LNCAP (cell line): Measurements from ENCODE around the gene HIPK2.

Experiments
- CTCF ChIP-seq: fragments of 450-650 bp; IDR thresholded peaks from 2 replicates; pipeline ENCODE4 v1.5.1; 2017; ENCODE audit warnings: mild to moderate bottlenecking

Gene HIPK2

GRCh38 chr7:139721821-139722220 lies 56.0 kb downstream of the HIPK2 start:
- no peak for TF ChIP-seq CTCF

DNA sequence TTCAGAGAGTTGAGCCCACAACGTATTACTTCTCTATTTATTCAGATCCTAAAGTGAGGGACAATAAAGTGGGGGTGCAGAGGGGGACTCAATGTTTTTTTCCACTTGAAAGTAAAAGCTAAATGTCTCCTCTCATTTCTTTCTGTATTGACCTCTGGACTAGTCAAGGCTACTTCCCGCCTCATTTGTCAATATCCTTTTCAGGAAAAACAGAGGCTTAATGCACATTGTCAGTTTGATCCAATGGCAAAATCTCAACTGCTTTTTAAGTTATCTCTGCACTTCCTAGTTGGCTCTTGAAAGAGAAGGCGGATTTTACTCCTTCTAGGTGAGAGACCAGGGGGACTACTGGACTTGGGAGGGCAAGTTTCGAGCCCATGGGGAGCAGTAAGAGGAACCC lies 56.4 kb downstream of the HIPK2 start:
- no peak for TF ChIP-seq CTCF

GRCh38 chr7:139720705-139721231 lies 57.0 kb downstream of the HIPK2 start:
- TF ChIP-seq CTCF: no peak; the same call in 1 of the 2 replicates

GRCh38 chr7:139720186-139720585 lies 57.6 kb downstream of the HIPK2 start:
- TF ChIP-seq CTCF: no peak

DNA sequence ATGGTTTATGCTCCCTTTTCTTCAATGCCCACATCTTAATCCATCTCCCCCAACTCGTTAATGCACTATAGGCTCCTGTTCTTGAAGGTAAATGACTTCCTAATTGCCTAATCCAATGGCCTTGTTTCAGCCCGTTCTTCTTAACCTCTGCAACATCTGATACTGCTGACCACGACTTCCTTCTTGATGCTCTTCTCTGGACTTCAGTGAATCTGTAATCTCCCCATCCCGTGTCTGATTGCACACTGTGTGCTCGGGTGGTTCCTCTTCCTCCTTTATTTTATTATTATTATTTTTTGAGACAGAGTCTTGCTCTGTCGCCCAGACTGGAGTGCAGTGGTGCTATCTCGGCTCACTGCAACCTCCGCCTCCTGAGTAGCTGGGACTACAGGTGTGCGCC lies 58.9 kb downstream of the HIPK2 start:
- no peak for TF ChIP-seq CTCF

GRCh38 chr7:139718141-139718540 lies 59.7 kb downstream of the HIPK2 start:
- no peak for TF ChIP-seq CTCF

- TF ChIP-seq CTCF: no peak
Measured at GRCh38 chr7:139716156-139716942, 61.4 kb downstream of the HIPK2 start.
